ENCODE data around the gene FAM53A. TPM values are rescaled to one million over a fixed set of nuclear protein-coding genes. Genes with fewer than 3 reads are reported as not detected.

FAM53A gene
- total RNA-seq, 1 experiment from 2014 or later = 4.0 TPM

- in situ Hi-C loops (cut with HindIII; ENCODE audit: low sequenced_read_pairs) = no loop called here
- DNase-seq (ENCODE audit: low spot score) = no peak
These were observed 93.9 kb downstream of the FAM53A start for GRCh38 chr4:1590244-1590643.

Other genes starting within 250 kb of the FAM53A start
- gene SLBP, start 28.0 kb upstream of the FAM53A start, total RNA-seq (2014; rRNA removed; shearing (Covaris generic)) = 98.5 and 101 TPM in 2 replicates
- gene TMEM129, start 37.0 kb upstream of the FAM53A start, total RNA-seq (2014; rRNA removed; shearing (Covaris generic)) = 51.6 and 91.7 TPM in 2 replicates
- gene TACC3, start 37.2 kb upstream of the FAM53A start, total RNA-seq (2014; rRNA removed; shearing (Covaris generic)) = 139 and 164 TPM in 2 replicates
- gene FGFR3, start 109.0 kb upstream of the FAM53A start, total RNA-seq (2014; rRNA removed; shearing (Covaris generic)) = 38.4 and 49.9 TPM in 2 replicates
- 67.5 and 83.2 TPM in 2 replicates for gene LETM1, start 171.8 kb upstream of the FAM53A start, total RNA-seq (2014; rRNA removed; shearing (Covaris generic))
- gene NSD2, start 187.1 kb upstream of the FAM53A start, total RNA-seq (2014; rRNA removed; shearing (Covaris generic)) = 44.4 and 86.9 TPM in 2 replicates

Measured in G401 (cell line).